OCI-LY1 (cell line): Measurements from ENCODE around the gene SLC15A5.

ENCODE experiments used
- CTCF ChIP-seq: fragments of 200-600 bp; sonication (generic), shearing (Covaris generic); IDR thresholded peaks from 2 replicates; pipeline ENCODE4 v1.5.1; 2017; ENCODE audit warnings: mild to moderate bottlenecking, antibody characterized with exemption, low read length, moderate library complexity, mixed read lengths
- EZH2 ChIP-seq: fragments of 200-600 bp; sonication (generic), shearing (Covaris generic); IDR thresholded peaks from 2 replicates; pipeline ENCODE4 v1.8.0; 2017; ENCODE audit warnings: borderline replicate concordance, mixed run types, mild to moderate bottlenecking, antibody characterized with exemption, low read length, moderate library complexity, mixed read lengths

- TF ChIP-seq CTCF = no peak
- TF ChIP-seq EZH2 = no peak
Measured at GRCh38 chr12:16174282-16174681, 103.2 kb downstream of the SLC15A5 start.
